Smooth muscle cell of the coronary artery (primary cell): ENCODE measurements around the gene ARIH2. TPM values are rescaled to one million over a fixed set of nuclear protein-coding genes. Genes with fewer than 3 reads are reported as not detected.

Experiments
- total RNA-seq: library from RNA; depleted of rRNA; stranded (reverse); fragments of >200 nt; gene quantifications from 2 replicates; pipeline ENCODE4 v1.2.3, GENCODE V29; 2014; ENCODE audit warnings: low replicate concordance

ARIH2 gene
- total RNA-seq, result 60.4 and 83.5 TPM in 2 replicates

GRCh38 chr3:48918388-48919214 lies at the start of gene ARIH2:
TSS of gene ARIH2 (plus strand) at chr3:48918842. CDS start at chr3:48927559, 8,717 bp downstream.

GRCh38 chr3:48898383-48899234 lies 20.0 kb upstream of the ARIH2 start, which contains the start of gene SLC25A20:
TSS of gene SLC25A20 (minus strand) at chr3:48898882. CDS start at chr3:48898794, 88 bp downstream.

GRCh38 chr3:48989796-48990635 lies 71.4 kb downstream of the ARIH2 start, which contains the start of gene P4HTM:
TSS of gene P4HTM (plus strand) at chr3:48990241. CDS start at chr3:48990257, 16 bp downstream.

DNA sequence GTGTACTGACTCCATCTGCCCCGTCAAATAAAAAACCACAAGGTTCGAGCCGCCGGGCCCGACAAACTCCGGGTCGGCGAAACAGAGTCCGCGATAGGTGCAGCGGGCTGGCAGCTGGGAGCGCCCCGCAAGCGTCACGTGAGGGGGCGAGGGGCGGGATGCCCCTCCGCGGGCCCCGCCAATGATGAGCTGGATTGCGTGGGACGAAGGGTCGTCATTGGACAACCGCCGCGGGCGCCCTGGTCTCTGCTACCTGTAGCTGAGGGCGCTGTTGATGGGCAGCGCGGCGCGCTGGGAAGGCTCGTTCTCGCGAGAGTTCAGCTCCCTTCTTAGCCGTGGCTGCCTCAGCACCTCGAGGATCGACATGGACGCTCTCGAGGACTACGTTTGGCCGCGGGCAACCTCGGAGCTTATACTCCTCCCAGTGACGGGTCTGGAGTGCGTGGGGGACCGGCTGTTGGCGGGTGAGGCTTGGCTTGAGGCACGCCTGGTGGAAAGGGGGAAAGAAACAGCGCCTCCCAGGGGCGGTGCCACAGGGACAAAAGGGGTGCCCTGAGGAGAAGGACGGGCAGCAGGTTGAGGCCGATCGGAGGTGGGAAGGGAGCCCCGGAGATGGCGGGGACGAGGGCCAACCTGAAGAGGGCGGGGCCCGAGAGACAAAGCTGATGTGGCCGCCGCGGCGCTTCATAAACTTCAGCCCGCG lies 88.6 kb downstream of the ARIH2 start, which contains the start of gene WDR6:
Gene WDR6 (plus strand): TSS at position 324 of the 703 bp plus-strand sequence. CDS start 41 bp downstream, at position 365.

GRCh38 chr3:49017971-49018706 lies 99.5 kb downstream of the ARIH2 start, which contains the start of gene DALRD3:
TSS of gene DALRD3 (minus strand) at chr3:49018580. CDS start at chr3:49018564, 16 bp downstream.

GRCh38 chr3:49021813-49022687 lies 103.4 kb downstream of the ARIH2 start, which contains the start of gene NDUFAF3:
TSS of gene NDUFAF3 (plus strand) at chr3:49022121. CDS start at chr3:49022145, 24 bp downstream.

GRCh38 chr3:49028673-49029562 lies 110.3 kb downstream of the ARIH2 start, which contains the start of gene IMPDH2:
TSS of gene IMPDH2 (minus strand) at chr3:49029398. CDS start at chr3:49029350, 48 bp downstream.

Other genes with a start within 250 kb of the ARIH2 start
- gene NCKIPSD, start 232.9 kb upstream of the ARIH2 start, total RNA-seq, result 7.7 and 11.1 TPM in 2 replicates
- gene IP6K2, start 201.6 kb upstream of the ARIH2 start, total RNA-seq, result 44.2 and 48.3 TPM in 2 replicates
- 23.3 and 24.5 TPM in 2 replicates for gene PRKAR2A, start 71.0 kb upstream of the ARIH2 start, total RNA-seq
- 26.5 and 26.8 TPM in 2 replicates for gene SLC25A20, start 20.0 kb upstream of the ARIH2 start, total RNA-seq
- gene P4HTM, start 71.4 kb downstream of the ARIH2 start, total RNA-seq, result 23.9 and 31.9 TPM in 2 replicates
- gene WDR6, start 88.5 kb downstream of the ARIH2 start, total RNA-seq, result 72.6 and 112 TPM in 2 replicates
- gene DALRD3, start 99.7 kb downstream of the ARIH2 start, total RNA-seq, result 43.7 and 57.4 TPM in 2 replicates
- gene NDUFAF3, start 103.3 kb downstream of the ARIH2 start, total RNA-seq, result 84.1 and 92.2 TPM in 2 replicates
- gene IMPDH2, start 110.6 kb downstream of the ARIH2 start, total RNA-seq, result 433 and 547 TPM in 2 replicates
- 46.3 and 51.3 TPM in 2 replicates for gene QRICH1, start 175.2 kb downstream of the ARIH2 start, total RNA-seq
- 299 and 321 TPM in 2 replicates for gene QARS1, start 185.9 kb downstream of the ARIH2 start, total RNA-seq
- gene USP19, start 202.0 kb downstream of the ARIH2 start, total RNA-seq, result 34.7 and 77.0 TPM in 2 replicates
- gene LAMB2, start 214.2 kb downstream of the ARIH2 start, total RNA-seq, result 460 and 630 TPM in 2 replicates
- 13.8 and 19.6 TPM in 2 replicates for gene CCDC71, start 247.5 kb downstream of the ARIH2 start, total RNA-seq